Measurements from ENCODE around the gene PTCH2. TPM values are rescaled to one million over a fixed set of nuclear protein-coding genes. Genes with fewer than 3 reads are reported as not detected.

Gene PTCH2
- total and polyA plus RNA-seq, 2 of the 13 experiments (the other 11 are each of a cell fraction or from before 2014, with no cell fraction given) = 0.60 to 1.5 TPM

- TF ChIP-seq ZNF800 (CRISPR knock-in tag; IDR thresholded peaks at IDR 0.05) = no peak
- no peak for TF ChIP-seq MAF1 (CRISPR knock-in tag; IDR thresholded peaks at IDR 0.05; ENCODE audit: borderline replicate concordance)
- peak; percentile 17; the same call in 1 of the 2 replicates for TF ChIP-seq ZBTB25 (CRISPR knock-in tag; IDR thresholded peaks at IDR 0.05)
- TF ChIP-seq, protein P1, sequence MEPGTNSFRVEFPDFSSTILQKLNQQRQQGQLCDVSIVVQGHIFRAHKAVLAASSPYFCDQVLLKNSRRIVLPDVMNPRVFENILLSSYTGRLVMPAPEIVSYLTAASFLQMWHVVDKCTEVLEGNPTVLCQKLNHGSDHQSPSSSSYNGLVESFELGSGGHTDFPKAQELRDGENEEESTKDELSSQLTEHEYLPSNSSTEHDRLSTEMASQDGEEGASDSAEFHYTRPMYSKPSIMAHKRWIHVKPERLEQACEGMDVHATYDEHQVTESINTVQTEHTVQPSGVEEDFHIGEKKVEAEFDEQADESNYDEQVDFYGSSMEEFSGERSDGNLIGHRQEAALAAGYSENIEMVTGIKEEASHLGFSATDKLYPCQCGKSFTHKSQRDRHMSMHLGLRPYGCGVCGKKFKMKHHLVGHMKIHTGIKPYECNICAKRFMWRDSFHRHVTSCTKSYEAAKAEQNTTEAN (CRISPR knock-in tag; conservative IDR thresholded peaks at IDR 0.05) = 0 out of 2 replicates have a peak, but pooled peaks have one; percentile 36
- no peak; the same call in 1 of the 2 replicates for TF ChIP-seq RAD21 (CRISPR knock-in tag; IDR thresholded peaks at IDR 0.05)
- TF ChIP-seq PPARG (CRISPR knock-in tag; conservative IDR thresholded peaks at IDR 0.05) = no peak
- TF ChIP-seq, protein P2, sequence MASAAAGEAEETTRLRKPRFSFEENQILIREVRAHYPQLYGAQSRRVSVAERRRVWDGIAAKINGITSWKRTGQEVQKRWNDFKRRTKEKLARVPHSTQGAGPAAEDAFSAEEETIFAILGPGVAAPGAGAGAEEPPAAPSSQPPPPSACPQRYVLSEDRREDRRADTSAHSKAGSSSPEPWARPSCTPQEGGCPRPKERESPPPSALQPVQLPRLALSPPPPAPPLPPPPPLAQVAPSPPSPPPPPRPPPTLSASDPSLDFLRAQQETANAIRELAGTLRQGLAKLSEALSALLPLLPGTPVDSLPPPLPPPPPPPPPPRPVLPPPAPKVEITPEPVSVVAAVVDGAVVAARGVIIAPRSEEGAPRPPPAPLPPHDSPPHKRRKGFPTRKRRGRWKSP (CRISPR knock-in tag; IDR thresholded peaks at IDR 0.05) = peak; percentile 44; the same call in 1 of the 2 replicates
- TF ChIP-seq ZNF562 (CRISPR knock-in tag; IDR thresholded peaks at IDR 0.05; ENCODE audit: borderline replicate concordance) = no peak
- no peak for TF ChIP-seq ZNF12 (CRISPR knock-in tag; IDR thresholded peaks at IDR 0.05)
- TF ChIP-seq SSRP1 (CRISPR knock-in tag; IDR thresholded peaks at IDR 0.05) = no peak
- TF ChIP-seq, protein P3, sequence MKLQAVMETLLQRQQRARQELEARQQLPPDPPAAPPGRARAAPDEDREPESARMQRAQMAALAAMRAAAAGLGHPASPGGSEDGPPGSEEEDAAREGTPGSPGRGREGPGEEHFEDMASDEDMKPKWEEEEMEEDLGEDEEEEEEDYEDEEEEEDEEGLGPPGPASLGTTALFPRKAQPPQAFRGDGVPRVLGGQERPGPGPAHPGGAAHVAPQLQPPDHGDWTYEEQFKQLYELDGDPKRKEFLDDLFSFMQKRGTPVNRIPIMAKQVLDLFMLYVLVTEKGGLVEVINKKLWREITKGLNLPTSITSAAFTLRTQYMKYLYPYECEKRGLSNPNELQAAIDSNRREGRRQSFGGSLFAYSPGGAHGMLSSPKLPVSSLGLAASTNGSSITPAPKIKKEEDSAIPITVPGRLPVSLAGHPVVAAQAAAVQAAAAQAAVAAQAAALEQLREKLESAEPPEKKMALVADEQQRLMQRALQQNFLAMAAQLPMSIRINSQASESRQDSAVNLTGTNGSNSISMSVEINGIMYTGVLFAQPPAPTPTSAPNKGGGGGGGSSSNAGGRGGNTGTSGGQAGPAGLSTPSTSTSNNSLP (IDR thresholded peaks at IDR 0.05; ENCODE audit: low read depth, low read length) = no peak
- TF ChIP-seq ZNF83 (CRISPR knock-in tag; IDR thresholded peaks at IDR 0.05; ENCODE audit: borderline replicate concordance) = no peak
- peak; percentile 79 for TF ChIP-seq CSRNP1 (CRISPR knock-in tag; IDR thresholded peaks at IDR 0.05)
- TF ChIP-seq MTA3 (CRISPR knock-in tag; IDR thresholded peaks at IDR 0.05) = no peak
- TF ChIP-seq GZF1 (CRISPR knock-in tag; IDR thresholded peaks at IDR 0.05) = peak; percentile 88
- no peak for TF ChIP-seq ZNF20 (CRISPR knock-in tag; IDR thresholded peaks at IDR 0.05)
- 0 out of 2 replicates have a peak, but pooled peaks have one; percentile 34 for TF ChIP-seq GATAD1 (CRISPR knock-in tag; IDR thresholded peaks at IDR 0.05)
- no peak for TF ChIP-seq TBP (CRISPR knock-in tag; IDR thresholded peaks at IDR 0.05)
- TF ChIP-seq, protein P4, sequence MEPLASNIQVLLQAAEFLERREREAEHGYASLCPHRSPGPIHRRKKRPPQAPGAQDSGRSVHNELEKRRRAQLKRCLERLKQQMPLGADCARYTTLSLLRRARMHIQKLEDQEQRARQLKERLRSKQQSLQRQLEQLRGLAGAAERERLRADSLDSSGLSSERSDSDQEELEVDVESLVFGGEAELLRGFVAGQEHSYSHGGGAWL (CRISPR knock-in tag; IDR thresholded peaks at IDR 0.05) = peak; percentile 84
- no peak for TF ChIP-seq RORA (CRISPR knock-in tag; IDR thresholded peaks at IDR 0.05)
Measured at GRCh38 chr1:44784094-44785028, 58.7 kb downstream of the PTCH2 start (continued).

Measured in HepG2 (cell line).